Astrocyte (in vitro differentiated cells and primary cell): ENCODE measurements around the gene DCDC2C. TPM values are rescaled to one million over a fixed set of nuclear protein-coding genes. Genes with fewer than 3 reads are reported as not detected.

ENCODE experiments used
- DNase-seq: peaks from one replicate; pipeline ENCODE4 v3.0.0-alpha.2; 2010; ENCODE audit warnings: low read depth
- FAIRE-seq: peaks from 2 replicates; lab custom pipeline; 2011; peaks lifted over from hg19 to GRCh38; lab: Jason Lieb, UNC
- H2AFZ ChIP-seq: 2 replicates; pipeline ENCODE4 v1.6.0; 2012; ENCODE audit warnings: low read depth, low read length, inconsistent platforms
- H3K27ac ChIP-seq: 2 replicates; pipeline ENCODE4 v1.5.1; 2011; ENCODE audit warnings: low read depth, low read length, inconsistent platforms
- H3K27me3 ChIP-seq: 2 replicates; pipeline ENCODE4 v1.6.0; 2011; ENCODE audit warnings: low read length, inconsistent platforms; ENCODE audit not compliant: insufficient read depth
- H3K36me3 ChIP-seq: 2 replicates; pipeline ENCODE4 v1.5.1; 2011; ENCODE audit warnings: low read length, inconsistent platforms; ENCODE audit not compliant: insufficient read depth
- H3K4me1 ChIP-seq: 2 replicates; pipeline ENCODE4 v1.5.1; 2011; ENCODE audit warnings: low read length, inconsistent platforms; ENCODE audit not compliant: insufficient read depth
- H3K4me2 ChIP-seq: 2 replicates; pipeline ENCODE4 v1.6.0; 2012; ENCODE audit warnings: low read length, inconsistent platforms
- H3K4me3 ChIP-seq: 2 replicates; pipeline ENCODE4 v1.5.1; 2011; ENCODE audit warnings: low read depth, mild to moderate bottlenecking, low read length, inconsistent platforms; ENCODE audit not compliant: insufficient read depth
- H3K79me2 ChIP-seq: 2 replicates; pipeline ENCODE4 v1.6.0; 2012; ENCODE audit warnings: mild to moderate bottlenecking, low read length, inconsistent platforms; ENCODE audit not compliant: insufficient read depth
- H3K9ac ChIP-seq: 2 replicates; pipeline ENCODE4 v1.6.0; 2012; ENCODE audit warnings: mild to moderate bottlenecking, low read length, inconsistent platforms
- H3K9me3 ChIP-seq: 2 replicates; pipeline ENCODE4 v1.5.1; 2012; ENCODE audit warnings: low read depth, mild to moderate bottlenecking, low read length, inconsistent platforms; ENCODE audit not compliant: insufficient read depth
- H4K20me1 ChIP-seq: 2 replicates; pipeline ENCODE4 v1.6.0; 2012; ENCODE audit warnings: low read length, inconsistent platforms; ENCODE audit not compliant: insufficient read depth
- H3K27ac Mint-ChIP-seq: one replicate; pipeline ENCODE4 v1.8.0; 2021; ENCODE audit warnings: mild to moderate bottlenecking, mixed read lengths; ENCODE audit not compliant: unreplicated experiment
- H3K27me3 Mint-ChIP-seq: one replicate; pipeline ENCODE4 v1.8.0; 2021; ENCODE audit warnings: low read depth, mixed read lengths; ENCODE audit not compliant: unreplicated experiment
- H3K36me3 Mint-ChIP-seq: one replicate; pipeline ENCODE4 v1.8.0; 2021; ENCODE audit warnings: low read depth, mixed read lengths; ENCODE audit not compliant: unreplicated experiment
- H3K4me1 Mint-ChIP-seq: one replicate; pipeline ENCODE4 v1.8.0; 2021; ENCODE audit warnings: low read depth, mixed read lengths; ENCODE audit not compliant: unreplicated experiment
- H3K4me3 Mint-ChIP-seq: one replicate; pipeline ENCODE4 v1.8.0; 2021; ENCODE audit warnings: mild to moderate bottlenecking, moderate library complexity, mixed read lengths; ENCODE audit not compliant: unreplicated experiment
- H3K9me3 Mint-ChIP-seq: one replicate; pipeline ENCODE4 v1.8.0; 2021; ENCODE audit warnings: mild to moderate bottlenecking, mixed read lengths; ENCODE audit not compliant: unreplicated experiment
- CTCF ChIP-seq: IDR thresholded peaks from 2 replicates; pipeline ENCODE4 v1.5.1; 2011; ENCODE audit warnings: low read depth, mild to moderate bottlenecking, inconsistent platforms, low read length, moderate library complexity; ENCODE audit not compliant: insufficient read depth
- EZH2 ChIP-seq: IDR thresholded peaks from 2 replicates; pipeline ENCODE4 v1.6.1; 2012; ENCODE audit warnings: mild to moderate bottlenecking, low read length, inconsistent platforms; ENCODE audit not compliant: insufficient read depth
- total RNA-seq: library from RNA; stranded (reverse); gene quantifications from 2 replicates; pipeline ENCODE4 v1.2.1, GENCODE V29; 2021

Gene DCDC2C
- total RNA-seq, 1 donor from 2014 or later, result not detected

DNA sequence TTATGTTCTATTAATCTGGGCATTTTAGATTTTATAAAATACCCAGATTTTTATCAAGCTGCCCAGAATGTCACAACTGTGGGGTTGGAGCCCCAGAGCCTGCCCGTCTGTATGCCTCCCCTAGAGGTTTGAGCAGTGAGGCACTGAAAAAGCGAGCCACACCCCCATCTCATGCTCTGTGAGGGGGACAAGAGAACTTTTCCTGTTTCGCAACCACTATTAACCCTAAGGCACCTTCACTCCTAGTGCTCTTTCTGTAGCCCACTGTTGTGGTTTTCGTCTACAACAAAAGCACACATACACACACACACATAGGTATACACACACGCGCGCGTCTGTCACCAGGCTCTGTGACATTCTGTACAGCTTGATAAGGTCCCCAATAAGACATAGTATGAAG lies 38.0 kb downstream of the DCDC2C start:
- H3K9me3 ChIP-seq, result no peaks in the 10 kb centered on the region
- Mint-ChIP-seq H3K36me3 (no peaks in the 10 kb centered on the region), H3K4me3 (no peak overlapping the region), H3K27me3 (no peaks in the 10 kb centered on the region), H3K9me3 (peaks cover 5% of the 10 kb centered on the region), H3K27ac (no peak overlapping the region), H3K4me1 (no peaks in the 10 kb centered on the region)
- no peaks in the 10 kb centered on the region for H4K20me1 ChIP-seq
- FAIRE-seq (no peak), DNase-seq (no peak)
- H3K4me3 ChIP-seq, result no peak overlapping the region
- no peaks in the 10 kb centered on the region for H3K4me1 ChIP-seq
- no peak overlapping the region for H3K4me2 ChIP-seq
- H3K36me3 ChIP-seq, result no peaks in the 10 kb centered on the region
- no peak for TF ChIP-seq CTCF
- TF ChIP-seq EZH2, result no peak
- no peak overlapping the region for H3K9ac ChIP-seq
- no peaks in the 10 kb centered on the region for H3K27me3 ChIP-seq
- no peak overlapping the region for H3K27ac ChIP-seq
- H2AFZ ChIP-seq, result no peak overlapping the region
- H3K79me2 ChIP-seq, result no peaks in the 10 kb centered on the region

DNA sequence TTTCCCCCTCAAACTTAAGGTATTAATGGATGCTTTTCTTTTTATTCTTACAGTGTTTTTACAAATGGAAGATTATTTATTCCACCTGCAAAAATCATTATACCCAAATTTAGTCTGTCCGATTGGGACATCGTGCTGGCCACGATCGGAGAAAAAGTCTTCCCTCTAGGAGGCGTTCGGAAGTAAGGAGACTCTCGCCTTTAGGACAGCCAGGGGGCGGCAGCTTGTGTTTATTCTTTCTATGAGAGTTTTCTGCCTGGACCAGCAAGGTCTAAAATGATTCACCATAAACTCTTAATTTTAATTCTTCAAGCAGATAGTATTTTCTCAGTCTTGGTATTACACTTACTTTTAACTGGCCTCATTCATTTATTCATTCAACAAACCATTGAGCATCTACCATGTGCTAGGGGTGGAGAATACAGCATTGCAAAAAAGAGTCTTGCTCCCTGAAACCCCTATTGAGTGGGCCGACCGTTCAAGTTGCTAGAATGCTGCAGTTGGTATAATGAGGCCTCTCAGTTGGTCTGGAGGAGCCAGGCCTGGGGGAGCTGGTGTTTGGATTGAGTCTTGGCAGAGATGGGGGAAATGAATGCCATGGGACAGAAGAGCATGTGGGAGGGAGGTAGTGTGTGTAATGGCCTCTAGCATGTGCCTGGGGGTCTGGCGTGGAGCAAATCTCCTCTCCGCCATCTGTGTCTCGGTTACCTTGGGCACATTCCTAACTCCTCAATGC lies 38.7 kb downstream of the DCDC2C start:
- Mint-ChIP-seq H3K27ac (no peak overlapping the region), H3K4me3 (no peak overlapping the region), H3K36me3 (no peaks in the 10 kb centered on the region), H3K27me3 (no peaks in the 10 kb centered on the region), H3K4me1 (no peaks in the 10 kb centered on the region), H3K9me3 (peaks cover 7% of the 10 kb centered on the region)
- H3K36me3 ChIP-seq, result no peaks in the 10 kb centered on the region
- no peaks in the 10 kb centered on the region for H3K79me2 ChIP-seq
- H3K4me1 ChIP-seq, result no peaks in the 10 kb centered on the region
- no peak overlapping the region for H2AFZ ChIP-seq
- TF ChIP-seq EZH2, result no peak
- TF ChIP-seq CTCF, result no peak
- H3K27me3 ChIP-seq, result no peaks in the 10 kb centered on the region
- H3K4me2 ChIP-seq, result no peak overlapping the region
- FAIRE-seq (no peak), DNase-seq (no peak)
- H3K27ac ChIP-seq, result no peak overlapping the region
- no peak overlapping the region for H3K9ac ChIP-seq
- H3K9me3 ChIP-seq, result no peaks in the 10 kb centered on the region
- no peaks in the 10 kb centered on the region for H4K20me1 ChIP-seq
- H3K4me3 ChIP-seq, result no peak overlapping the region
